Bronchial epithelial cell (primary cell): Measurements from ENCODE around the gene TPSG1. TPM values are rescaled to one million over a fixed set of nuclear protein-coding genes. Genes with fewer than 3 reads are reported as not detected.

Experiments
- DNase-seq: peaks from one replicate; pipeline ENCODE4 v3.0.0-alpha.2; 2010; ENCODE audit warnings: low read depth
- FAIRE-seq: peaks from 2 replicates; lab custom pipeline; 2011; peaks lifted over from hg19 to GRCh38; lab: Jason Lieb, UNC
- H3K27me3 ChIP-seq: 2 replicates; pipeline ENCODE4 v1.5.1; 2011; ENCODE audit warnings: low read length; ENCODE audit not compliant: control insufficient read depth, insufficient read depth
- H3K36me3 ChIP-seq: 2 replicates; pipeline ENCODE4 v1.5.1; 2011; ENCODE audit warnings: low read length; ENCODE audit not compliant: control insufficient read depth, insufficient read depth
- H3K4me3 ChIP-seq: 2 replicates; pipeline ENCODE4 v1.5.1; 2011; ENCODE audit warnings: mild to moderate bottlenecking, low read depth, low read length, control low read depth
- CTCF ChIP-seq: IDR thresholded peaks from 2 replicates; pipeline ENCODE4 v1.5.1; 2011; ENCODE audit warnings: mild to moderate bottlenecking, moderate library complexity, low read length, control low read depth, inconsistent platforms; ENCODE audit not compliant: insufficient read depth, severe bottlenecking
- total RNA-seq: library from RNA; depleted of rRNA; stranded (reverse); fragments of >200 nt; gene quantifications from 2 replicates; pipeline ENCODE4 v1.2.1, GENCODE V29; 2014

TPSG1 gene
- total RNA-seq, 1 donor from 2014 or later: not detected

GRCh38 chr16:1220098-1220728, 4.9 kb downstream of the TPSG1 start:
- Histone ChIP-seq H3K27me3 (no peaks in the 10 kb centered on the region), H3K36me3 (no peaks in the 10 kb centered on the region), H3K4me3 (no peak overlapping the region)
- FAIRE-seq: no peak
- no peak for DNase-seq
- TF ChIP-seq CTCF: no peak

- H3K4me3 ChIP-seq: no peak overlapping the region
- H3K27me3 ChIP-seq: no peaks in the 10 kb centered on the region
- no peak for TF ChIP-seq CTCF
- H3K36me3 ChIP-seq: no peaks in the 10 kb centered on the region
- FAIRE-seq: no peak
- DNase-seq: no peak
Measured at GRCh38 chr16:1218930-1219611, 6.0 kb downstream of the TPSG1 start.

GRCh38 chr16:1218061-1218929, 6.8 kb downstream of the TPSG1 start:
- H3K27me3 ChIP-seq: no peaks in the 10 kb centered on the region
- no peak for DNase-seq

GRCh38 chr16:1217526-1217925, 7.5 kb downstream of the TPSG1 start:
- no peaks in the 10 kb centered on the region for H3K27me3 ChIP-seq
- no peak for FAIRE-seq
- DNase-seq: no peak

More at GRCh38 chr16:1218061-1218929, 6.8 kb downstream of the TPSG1 start:
- Histone ChIP-seq H3K4me3 (no peak overlapping the region), H3K36me3 (no peaks in the 10 kb centered on the region)
- no peak for TF ChIP-seq CTCF
- no peak for FAIRE-seq

More at GRCh38 chr16:1217526-1217925, 7.5 kb downstream of the TPSG1 start:
- Histone ChIP-seq H3K36me3 (no peaks in the 10 kb centered on the region), H3K4me3 (no peak overlapping the region)
- no peak for TF ChIP-seq CTCF
